Femur (tissue), 1 donor: ENCODE measurements around the gene FXYD7.
"Not testable (repeated sequence)": the region's sequence is repeated elsewhere in the genome, so short reads cannot be mapped to it uniquely, and the experiment has no call there.

ENCODE experiments used
- DNase-seq: peaks from one replicate; pipeline ENCODE4 v3.0.0-alpha.2; 2017

Gene FXYD7

DNA sequence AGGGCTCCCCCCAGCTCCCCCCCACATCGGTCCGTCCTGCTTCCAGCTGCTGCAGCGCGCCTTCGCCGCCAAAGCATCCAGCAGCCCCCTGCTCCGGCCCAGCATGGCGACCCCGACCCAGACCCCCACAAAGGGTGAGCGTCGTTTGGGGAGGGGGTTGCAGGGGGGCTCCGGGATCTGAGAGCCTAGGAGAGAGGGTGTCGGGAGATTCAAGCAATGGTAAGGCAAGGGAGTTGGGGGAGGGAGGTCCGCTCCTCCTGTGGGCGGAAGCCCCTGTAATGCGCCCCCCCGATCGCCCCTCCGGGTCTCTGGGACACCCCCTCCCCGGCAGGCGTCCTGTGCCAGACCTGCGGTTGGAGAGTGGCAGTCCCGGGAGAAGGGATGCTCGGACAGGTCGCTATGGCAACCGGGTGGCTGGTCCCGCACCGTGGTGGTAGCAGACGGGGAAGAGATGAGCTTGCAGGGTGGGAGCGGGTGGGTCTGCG lies at the start of gene FXYD7:
Gene FXYD7 (plus strand): TSS at position 25 of the 485 bp plus-strand sequence. CDS start 79 bp downstream, at position 104.
- DNase-seq: peak; percentile 56

DNA sequence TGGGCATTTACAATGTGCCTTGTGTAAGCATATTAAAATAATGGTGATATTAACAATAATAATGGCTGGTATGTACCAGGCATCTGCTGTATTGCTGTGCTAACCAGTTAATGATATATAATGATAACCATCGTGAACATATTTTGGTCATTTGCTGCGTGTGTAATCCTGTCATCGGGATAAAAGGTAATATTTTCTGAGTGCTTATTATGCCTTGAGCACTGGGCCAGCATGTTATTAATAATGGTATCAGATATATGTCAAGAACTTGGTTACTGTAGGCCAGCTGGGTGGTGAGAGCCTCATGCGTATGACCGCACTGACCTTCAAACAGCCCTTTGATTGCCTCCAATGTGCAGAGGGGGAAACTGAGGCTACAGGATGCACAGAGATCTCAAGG lies 49.6 kb upstream of the FXYD7 start:
- DNase-seq: no peak

GRCh38 chr19:35093941-35094647 lies 49.0 kb upstream of the FXYD7 start:
- DNase-seq: no peak

DNA sequence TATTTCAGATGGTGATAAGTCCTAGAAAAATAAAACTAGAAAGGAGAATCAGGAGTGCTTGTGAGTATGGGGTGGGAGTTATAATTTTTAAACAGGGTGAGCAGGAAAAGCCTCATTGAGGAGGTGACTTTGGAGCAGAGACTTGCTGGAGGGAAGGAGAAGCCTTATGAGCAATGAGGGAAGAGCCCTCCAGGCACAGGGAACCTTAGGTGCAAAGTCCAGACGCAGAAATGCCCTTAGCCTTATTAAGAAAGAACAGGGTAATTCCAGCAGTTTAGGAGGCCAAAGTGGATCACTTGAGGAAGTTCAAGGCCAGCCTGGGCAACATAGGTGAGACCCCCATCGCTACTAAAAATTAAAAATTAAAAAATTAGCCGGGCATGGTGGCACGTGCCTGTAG lies 48.4 kb upstream of the FXYD7 start:
- DNase-seq: no peak

- DNase-seq: no peak
Observed at GRCh38 chr19:35095667-35096368, 47.2 kb upstream of the FXYD7 start.

GRCh38 chr19:35098413-35099049 lies 44.5 kb upstream of the FXYD7 start:
- no peak for DNase-seq

GRCh38 chr19:35099155-35099896 lies 43.7 kb upstream of the FXYD7 start:
- no peak for DNase-seq

GRCh38 chr19:35099897-35100275 lies 43.2 kb upstream of the FXYD7 start:
- no peak for DNase-seq

DNA sequence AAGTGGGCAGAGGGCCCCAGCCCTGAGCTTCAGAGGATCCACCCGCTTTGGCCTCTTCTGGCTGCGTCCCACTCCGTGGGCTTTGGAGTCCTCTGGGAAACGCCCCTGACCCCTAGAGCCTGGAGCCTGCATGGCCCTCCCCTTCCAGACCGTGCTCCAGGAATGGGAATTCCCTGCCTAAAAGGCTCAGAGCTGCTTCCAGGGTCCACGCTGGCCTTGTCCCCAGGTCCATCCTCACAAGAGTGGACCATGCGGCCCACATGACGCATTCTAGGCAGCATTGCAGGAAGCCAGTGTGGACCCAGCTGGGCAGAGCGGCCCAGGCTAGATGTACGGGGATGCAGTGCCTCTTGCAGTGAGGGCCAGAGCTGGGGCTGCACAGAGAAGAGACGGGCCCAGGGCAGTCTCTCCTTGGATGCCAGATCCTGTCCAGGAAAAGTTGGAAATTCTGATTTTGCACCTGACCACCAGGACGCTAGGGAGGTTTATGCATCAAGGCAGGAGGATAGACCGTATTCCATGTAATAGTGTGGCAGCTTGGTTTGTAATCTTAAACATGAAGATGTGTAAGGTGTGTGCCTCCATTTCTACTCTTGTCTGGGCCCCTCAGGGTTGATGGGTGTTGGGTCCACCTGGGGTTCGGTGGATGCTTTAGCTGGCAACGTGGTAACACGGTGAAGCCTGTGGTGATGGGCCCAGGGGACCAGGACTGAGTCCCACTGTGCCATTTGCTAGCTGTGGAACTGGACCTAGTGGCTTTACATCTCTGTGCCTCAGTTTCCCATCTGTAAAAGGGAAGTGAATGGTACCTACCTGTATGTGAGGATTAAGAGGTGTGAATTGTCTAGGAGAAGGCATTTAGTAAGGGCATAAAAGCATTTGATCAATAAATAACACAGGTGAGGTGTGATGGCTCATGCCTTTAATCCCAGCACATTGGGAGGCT lies 42.2 kb upstream of the FXYD7 start:
- DNase-seq: no peak

DNA sequence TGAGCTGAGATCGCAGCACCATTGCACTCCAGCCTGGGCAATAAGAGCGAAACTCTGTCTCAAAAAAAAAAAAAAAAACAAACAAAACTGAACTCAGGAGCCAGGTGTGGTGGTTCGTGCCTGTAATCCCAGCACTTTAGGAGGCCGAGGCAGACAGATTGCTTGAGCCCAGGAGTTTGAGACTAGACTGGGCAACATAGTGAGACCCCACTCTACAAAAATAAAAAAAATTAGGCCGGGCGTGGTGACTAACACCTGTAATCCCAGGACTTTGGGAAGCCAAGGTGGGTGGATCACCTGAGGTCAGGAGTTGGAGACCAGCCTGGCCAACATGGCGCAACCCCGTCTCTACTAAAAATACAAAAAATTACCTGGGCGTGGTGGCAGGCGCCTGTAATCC lies 41.1 kb upstream of the FXYD7 start:
- DNase-seq: not testable (repeated sequence)

DNA sequence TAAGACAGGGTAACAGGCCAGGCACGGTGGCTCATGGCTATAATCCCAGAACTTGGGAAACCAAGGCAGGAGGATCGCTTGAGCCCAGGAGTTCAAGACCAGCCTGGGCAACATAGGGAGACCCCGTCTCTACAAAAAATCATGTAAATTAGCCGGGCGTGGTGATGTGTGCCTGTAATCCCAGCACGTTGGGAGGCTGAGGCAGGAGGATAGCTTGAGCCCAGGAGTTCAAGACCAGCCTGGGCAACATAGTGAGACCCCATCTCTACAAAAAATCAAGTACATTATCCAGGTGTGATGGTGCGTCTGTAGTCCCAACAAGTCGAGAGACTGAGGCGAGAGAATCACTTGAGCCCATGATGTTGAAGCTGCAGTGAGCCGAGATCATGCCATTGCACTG lies 39.4 kb upstream of the FXYD7 start:
- DNase-seq: not testable (repeated sequence)

GRCh38 chr19:35104361-35104760 lies 38.7 kb upstream of the FXYD7 start:
- no peak for DNase-seq

GRCh38 chr19:35105047-35105410 lies 38.0 kb upstream of the FXYD7 start:
- DNase-seq: no peak

- DNase-seq: no peak
Observed at GRCh38 chr19:35105411-35106290, 37.4 kb upstream of the FXYD7 start.

DNA sequence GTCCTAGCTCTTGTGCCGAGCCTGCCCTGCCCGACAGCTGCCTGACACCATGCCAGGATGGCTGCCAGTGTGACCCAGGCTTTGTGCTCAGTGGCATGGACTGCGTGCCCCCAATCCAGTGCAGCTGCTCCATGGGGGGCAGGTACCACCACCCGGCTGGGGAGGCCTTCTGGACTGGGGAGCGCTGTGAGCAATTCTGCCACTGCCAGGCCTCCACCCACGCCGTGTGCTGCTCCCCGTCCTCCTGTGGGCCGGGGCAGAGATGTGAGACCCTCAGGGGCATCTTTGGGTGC lies 36.8 kb upstream of the FXYD7 start:
- no peak for DNase-seq

DNA sequence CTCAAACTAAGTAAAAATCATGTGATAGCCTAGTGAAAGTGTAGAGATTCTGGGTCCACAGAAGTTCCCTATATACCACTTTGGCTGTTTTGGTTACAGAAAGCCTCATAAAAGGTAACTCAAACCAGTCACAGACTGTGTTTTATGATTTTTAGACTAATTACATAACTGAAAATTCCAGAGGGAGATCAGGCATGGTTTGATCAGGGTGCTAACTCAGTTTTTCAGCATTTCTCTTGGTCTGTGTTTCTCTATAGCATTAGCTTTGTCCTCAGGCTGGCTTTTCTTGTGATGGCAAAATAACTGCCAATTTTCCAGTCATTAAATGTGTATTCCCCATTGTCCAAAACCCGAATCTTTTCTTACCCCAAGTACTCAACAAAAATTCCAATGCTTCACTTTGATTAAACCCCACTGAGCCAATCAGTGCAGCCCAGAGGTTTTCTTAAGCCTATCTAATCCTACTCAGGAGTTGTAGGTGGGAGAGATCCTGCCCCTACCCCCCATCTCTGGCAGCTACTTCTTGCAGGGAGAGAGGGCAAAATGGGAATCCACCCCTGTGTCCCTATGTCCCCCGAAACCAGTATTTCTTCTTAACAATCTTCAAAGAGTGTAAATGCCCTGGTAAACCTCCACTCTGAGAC lies 36.0 kb upstream of the FXYD7 start:
- DNase-seq: no peak

GRCh38 chr19:35107545-35107944 lies 35.5 kb upstream of the FXYD7 start:
- no peak for DNase-seq

- no peak for DNase-seq
Observed at GRCh38 chr19:35108730-35109129, 34.3 kb upstream of the FXYD7 start.

DNA sequence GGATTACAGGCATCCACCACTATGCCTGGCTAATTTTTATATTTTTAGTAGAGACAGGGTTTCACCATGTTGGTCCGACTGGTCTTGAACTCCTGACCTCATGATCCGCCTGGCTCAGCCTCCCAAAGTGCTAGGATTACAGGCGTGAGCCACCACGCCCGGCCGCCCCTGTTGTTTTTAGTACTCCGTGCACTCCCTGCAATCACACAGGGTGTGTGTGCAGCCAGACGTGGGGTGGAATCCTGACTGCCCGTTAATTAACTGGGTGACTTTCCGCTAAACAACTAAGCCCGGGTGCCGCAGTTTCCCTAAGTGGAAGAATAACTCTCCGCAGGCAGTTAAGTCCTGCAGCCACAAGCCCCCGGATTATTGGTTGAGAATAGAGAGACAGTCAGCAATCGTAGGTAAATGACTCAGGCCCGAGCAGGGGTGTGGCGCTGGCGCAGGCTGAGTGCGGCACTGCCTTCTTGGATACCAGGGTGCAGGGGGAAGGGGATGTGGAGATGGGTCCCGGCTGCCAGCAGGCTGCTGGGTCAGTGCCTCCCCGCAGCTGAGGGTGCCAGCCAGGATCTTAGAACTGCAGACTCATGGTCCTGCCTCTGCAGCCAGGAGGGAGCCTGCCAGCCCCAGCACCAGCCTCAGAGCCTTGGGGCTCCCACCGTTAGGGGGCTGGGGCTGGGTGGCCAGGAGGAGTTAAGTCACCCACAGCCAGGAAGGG lies 33.5 kb upstream of the FXYD7 start:
- no peak for DNase-seq

DNA sequence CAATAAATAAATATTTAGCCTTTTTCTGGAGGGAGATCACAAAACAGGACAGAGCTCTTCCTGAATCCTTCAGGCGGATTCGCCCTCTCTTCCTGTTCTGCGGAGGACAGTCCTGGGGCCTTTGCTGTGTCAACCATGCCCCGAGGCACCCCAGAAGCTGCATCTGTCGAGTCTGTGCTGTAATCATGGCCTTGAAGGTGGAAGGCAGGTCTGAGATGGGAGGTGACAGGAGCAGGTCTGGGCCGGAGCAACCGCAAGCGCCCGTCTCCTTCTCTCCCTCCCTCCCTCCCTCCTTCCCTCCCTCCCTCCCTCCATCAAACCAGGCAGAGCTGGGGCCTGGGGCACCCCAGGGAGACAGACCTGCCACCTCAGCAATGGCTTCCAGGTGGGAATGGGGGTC lies 32.1 kb upstream of the FXYD7 start:
- no peak for DNase-seq
